Effector memory CD8-positive, alpha-beta T cell (primary cell): ENCODE measurements around the gene PRKAB1.
"Not testable (repeated sequence)": the region's sequence is repeated elsewhere in the genome, so short reads cannot be mapped to it uniquely, and the experiment has no call there.

Experiments used
- ATAC-seq: fragments of 150-1000 bp; cut with Tn5 transposase; replicated peaks from 2 replicates; pipeline ENCODE4 v1.10.0; 2021; ENCODE audit warnings: mild to moderate bottlenecking, moderate library complexity
- DNase-seq, 3 experiments: peaks; one replicate each; pipeline ENCODE4 v3.0.0; 2021
- H3K27ac Mint-ChIP-seq, 2 donors: one replicate each; pipeline ENCODE4 v1.8.0; 2022; ENCODE audit warnings: mild to moderate bottlenecking in 2 of 2, mixed read lengths in 2 of 2, moderate library complexity in 2 of 2
- H3K27me3 Mint-ChIP-seq, 2 donors: one replicate each; pipeline ENCODE4 v1.8.0; 2022; ENCODE audit warnings: mixed read lengths in 2 of 2
- H3K36me3 Mint-ChIP-seq: one replicate; pipeline ENCODE4 v1.8.0; 2022; ENCODE audit warnings: mild to moderate bottlenecking, moderate library complexity, mixed read lengths; ENCODE audit not compliant: insufficient read depth
- H3K4me1 Mint-ChIP-seq, 2 donors: one replicate each; pipeline ENCODE4 v1.8.0; 2022; ENCODE audit warnings: low read depth in 2 of 2, mixed read lengths in 2 of 2
- H3K4me3 Mint-ChIP-seq, 2 donors: one replicate each; pipeline ENCODE4 v1.8.0; 2022; ENCODE audit warnings: mild to moderate bottlenecking in 2 of 2, mixed read lengths in 2 of 2, moderate library complexity in 2 of 2
- H3K9me3 Mint-ChIP-seq, 2 donors: one replicate each; pipeline ENCODE4 v1.8.0; 2022; ENCODE audit warnings: mixed read lengths in 2 of 2
- total RNA-seq, 9 experiments: gene quantifications; one replicate each; lab custom pipeline; 2026; lab: John Stamatoyannopoulos, UW

PRKAB1 gene, protein sequence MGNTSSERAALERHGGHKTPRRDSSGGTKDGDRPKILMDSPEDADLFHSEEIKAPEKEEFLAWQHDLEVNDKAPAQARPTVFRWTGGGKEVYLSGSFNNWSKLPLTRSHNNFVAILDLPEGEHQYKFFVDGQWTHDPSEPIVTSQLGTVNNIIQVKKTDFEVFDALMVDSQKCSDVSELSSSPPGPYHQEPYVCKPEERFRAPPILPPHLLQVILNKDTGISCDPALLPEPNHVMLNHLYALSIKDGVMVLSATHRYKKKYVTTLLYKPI
- total RNA-seq, result 21.5 to 45.3 (median 34.7) reads per million in 9 experiments

DNA sequence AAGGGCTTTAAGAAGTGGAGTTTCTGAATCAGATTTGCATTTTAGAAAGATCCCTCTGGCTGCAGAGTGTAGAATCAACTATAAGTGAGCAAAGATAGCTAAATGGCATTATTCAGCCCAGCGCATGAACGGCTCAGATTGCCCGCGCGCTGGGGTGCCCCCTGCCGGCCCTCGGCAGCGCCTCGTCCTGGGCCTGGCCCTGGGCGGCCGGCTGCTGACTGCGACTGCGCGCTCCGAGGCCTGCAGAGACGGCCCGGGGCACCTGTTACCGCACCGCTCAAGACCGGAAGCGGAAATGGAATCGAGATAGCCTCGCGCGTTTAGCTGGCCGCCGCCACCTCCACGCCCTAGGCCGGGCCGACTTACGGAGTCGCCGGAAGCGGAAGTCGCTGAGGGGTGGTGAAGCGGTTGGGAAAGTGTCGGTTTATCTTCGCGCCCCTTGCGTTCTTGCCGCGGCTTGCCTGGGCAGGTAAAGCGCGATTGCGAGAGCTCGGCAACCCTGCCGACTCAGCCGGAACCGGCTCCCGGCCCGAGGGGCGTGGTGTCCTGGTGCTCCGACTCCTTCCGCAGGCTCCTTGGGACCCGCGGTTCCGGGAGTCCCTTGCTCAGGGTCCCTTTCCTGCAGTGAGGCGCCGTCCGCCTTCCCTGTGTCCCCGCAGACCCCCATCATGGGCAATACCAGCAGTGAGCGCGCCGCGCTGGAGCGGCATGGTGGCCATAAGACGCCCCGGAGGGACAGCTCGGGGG lies at the start of gene PRKAB1:
Gene PRKAB1 (plus strand): TSS at position 557 of the 747 bp plus-strand sequence. CDS start 112 bp downstream, at position 669.
- H3K9me3 Mint-ChIP-seq, result no peaks in the 10 kb centered on the region
- H3K4me3 Mint-ChIP-seq, result peak within 1 kb of the TSS; percentile 87 to 88
- DNase-seq, result peak; percentile 91 to 95 (median 93)
- peak; percentile 90 for ATAC-seq
- peaks cover 34% of the 10 kb centered on the region for H3K36me3 Mint-ChIP-seq
- H3K27me3 Mint-ChIP-seq, result no peaks in the 10 kb centered on the region
- H3K27ac Mint-ChIP-seq, result peak within 1 kb of the TSS; percentile 90 to 92
- peaks cover 30 to 47% of the 10 kb centered on the region in 2 donors for H3K4me1 Mint-ChIP-seq

DNA sequence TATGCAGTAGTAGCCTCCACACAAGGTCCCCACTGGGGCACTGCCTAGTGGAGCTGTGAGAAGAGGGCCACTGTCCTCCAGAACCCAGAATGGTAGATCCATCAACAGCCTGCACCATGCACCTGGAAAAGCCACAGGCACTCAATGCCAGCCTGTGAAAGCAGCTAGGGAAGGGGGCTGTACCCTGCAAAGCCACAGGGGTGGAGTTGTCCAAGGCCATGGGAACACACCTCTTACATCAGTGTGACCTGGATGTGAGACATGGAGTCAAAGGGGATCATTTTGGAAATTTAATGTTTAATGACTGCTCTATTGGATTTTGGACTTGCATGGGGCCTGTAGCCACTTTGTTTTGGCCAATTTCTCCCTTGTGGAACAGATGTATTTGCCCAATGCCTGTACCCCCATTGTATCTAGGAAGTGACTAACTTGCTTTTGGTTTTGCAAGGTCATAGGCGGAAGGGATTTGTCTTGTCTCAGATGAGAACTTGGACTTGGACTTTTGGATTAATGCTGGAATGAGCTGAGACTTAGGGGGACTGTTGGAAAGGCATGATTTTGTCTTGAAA lies 49.5 kb upstream of the PRKAB1 start:
- not testable (repeated sequence) for H3K27ac Mint-ChIP-seq, H3K4me3 Mint-ChIP-seq, ATAC-seq, H3K4me1 Mint-ChIP-seq, H3K9me3 Mint-ChIP-seq, H3K36me3 Mint-ChIP-seq, DNase-seq
- peaks cover 42 to 67% of the 10 kb centered on the region in 2 donors for H3K27me3 Mint-ChIP-seq

DNA sequence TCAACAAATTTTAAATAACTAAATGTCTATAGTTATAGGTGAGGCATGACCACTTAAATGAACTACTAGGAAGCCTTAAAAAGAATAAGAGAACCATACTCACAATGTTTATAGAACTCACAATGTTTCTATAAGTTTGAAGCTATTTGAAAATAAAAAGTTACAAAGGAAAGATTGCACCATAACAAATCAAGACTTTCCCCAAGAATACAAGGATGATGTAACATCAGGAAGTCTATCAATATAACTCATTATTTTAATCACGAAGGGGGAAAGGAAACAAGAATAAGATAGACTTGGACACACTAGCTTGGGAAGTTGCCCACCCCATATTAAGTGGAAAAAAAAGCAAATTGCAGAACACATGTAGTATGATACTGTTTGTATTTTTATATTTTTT lies 47.4 kb upstream of the PRKAB1 start:
- Mint-ChIP-seq H3K27me3 (peaks cover 39 to 72% of the 10 kb centered on the region in 2 donors), H3K4me3 (no peak overlapping the region)
- ATAC-seq, result no peak

DNA sequence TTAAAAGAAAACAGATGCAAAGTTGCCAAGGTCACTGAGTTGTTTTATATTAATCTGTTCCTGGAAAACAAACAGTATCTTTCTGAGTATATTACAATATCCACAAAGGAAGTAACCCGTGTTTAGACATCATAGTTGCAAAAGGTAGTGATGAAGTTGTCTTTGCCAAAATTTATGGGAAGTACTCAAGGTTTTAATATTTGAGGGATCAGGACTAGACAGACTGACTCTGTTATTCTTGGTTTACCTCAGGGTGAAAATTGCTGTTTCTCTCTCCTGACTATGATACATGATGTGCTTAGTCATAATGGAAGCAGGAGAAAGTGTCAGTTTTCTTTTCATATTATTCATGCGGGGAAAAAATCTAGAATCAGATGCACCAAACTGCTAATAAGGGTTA lies 46.1 kb upstream of the PRKAB1 start:
- H3K36me3 Mint-ChIP-seq, result no peaks in the 10 kb centered on the region
- peaks cover 47 to 74% of the 10 kb centered on the region in 2 donors for H3K27me3 Mint-ChIP-seq
- H3K9me3 Mint-ChIP-seq, result peaks cover 0 to 3% of the 10 kb centered on the region in 2 donors
- H3K4me1 Mint-ChIP-seq, result no peaks in the 10 kb centered on the region
- DNase-seq (no peak), ATAC-seq (no peak)
- H3K4me3 Mint-ChIP-seq, result no peak overlapping the region
- no peak overlapping the region for H3K27ac Mint-ChIP-seq

More for the DNA sequence above, 47.4 kb upstream of the PRKAB1 start:
- Mint-ChIP-seq H3K4me1 (no peaks in the 10 kb centered on the region), H3K27ac (no peak overlapping the region), H3K9me3 (peaks cover 0 to 3% of the 10 kb centered on the region in 2 donors), H3K36me3 (peaks cover 2% of the 10 kb centered on the region)
- DNase-seq, result no peak

DNA sequence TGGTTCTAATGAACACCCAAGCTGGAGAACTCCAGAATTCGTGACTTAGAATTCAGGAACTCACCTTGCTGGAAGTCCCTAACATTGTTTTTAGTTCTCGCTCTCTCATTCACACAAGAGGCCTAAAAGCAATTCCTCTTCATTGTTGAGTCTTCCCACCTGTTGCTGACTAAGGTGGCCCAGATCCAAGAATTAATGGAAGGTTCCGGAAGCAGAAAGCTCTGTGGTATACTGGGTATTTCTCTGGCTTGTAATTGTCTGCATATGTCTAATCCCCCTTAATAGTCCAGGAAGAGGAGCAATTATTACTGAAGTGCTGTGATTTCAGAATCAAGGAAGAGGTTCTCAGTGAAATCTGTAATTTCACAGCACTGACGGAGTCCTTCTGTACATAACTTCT lies 43.0 kb upstream of the PRKAB1 start:
- Mint-ChIP-seq H3K4me3 (no peak overlapping the region), H3K4me1 (no peaks in the 10 kb centered on the region), H3K9me3 (no peaks in the 10 kb centered on the region), H3K36me3 (no peaks in the 10 kb centered on the region), H3K27ac (no peak overlapping the region), H3K27me3 (peaks cover 53 to 64% of the 10 kb centered on the region in 2 donors)
- ATAC-seq (no peak), DNase-seq (no peak)

DNA sequence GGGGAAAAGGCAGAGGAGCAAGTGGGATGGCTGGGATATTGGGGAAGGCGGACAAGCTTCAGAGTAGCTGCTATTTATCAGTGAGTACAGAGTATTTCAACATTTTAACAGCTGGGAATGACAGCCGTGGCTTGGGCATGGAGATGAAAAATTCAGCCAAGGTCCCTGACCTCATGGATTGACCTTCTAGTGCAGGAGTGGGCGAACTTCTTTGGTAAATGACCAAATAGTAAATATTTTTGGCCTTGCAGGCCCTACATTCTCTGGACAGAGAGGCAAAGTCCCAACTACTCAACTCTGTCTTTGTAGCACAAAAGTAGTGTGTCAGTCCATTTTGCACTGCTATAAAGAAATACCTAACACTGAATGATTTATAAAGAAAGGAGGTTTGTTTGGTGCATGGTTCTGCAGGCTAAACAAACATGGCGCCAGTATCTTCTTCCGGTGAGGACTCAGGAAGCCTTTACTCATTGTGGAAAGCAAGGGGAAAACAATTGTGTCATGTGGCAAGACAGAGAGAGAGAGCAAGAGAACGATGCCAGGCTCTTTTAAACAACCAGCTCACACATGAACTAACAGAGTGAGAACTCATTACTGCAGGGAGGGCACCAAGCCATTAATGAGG lies 40.8 kb upstream of the PRKAB1 start:
- ATAC-seq, result no peak
- no peaks in the 10 kb centered on the region for H3K36me3 Mint-ChIP-seq
- peaks cover 72 to 77% of the 10 kb centered on the region in 2 donors for H3K27me3 Mint-ChIP-seq
- H3K9me3 Mint-ChIP-seq, result no peaks in the 10 kb centered on the region
- DNase-seq, result no peak
- no peak overlapping the region for H3K27ac Mint-ChIP-seq
- no peak overlapping the region for H3K4me3 Mint-ChIP-seq
- no peaks in the 10 kb centered on the region for H3K4me1 Mint-ChIP-seq

DNA sequence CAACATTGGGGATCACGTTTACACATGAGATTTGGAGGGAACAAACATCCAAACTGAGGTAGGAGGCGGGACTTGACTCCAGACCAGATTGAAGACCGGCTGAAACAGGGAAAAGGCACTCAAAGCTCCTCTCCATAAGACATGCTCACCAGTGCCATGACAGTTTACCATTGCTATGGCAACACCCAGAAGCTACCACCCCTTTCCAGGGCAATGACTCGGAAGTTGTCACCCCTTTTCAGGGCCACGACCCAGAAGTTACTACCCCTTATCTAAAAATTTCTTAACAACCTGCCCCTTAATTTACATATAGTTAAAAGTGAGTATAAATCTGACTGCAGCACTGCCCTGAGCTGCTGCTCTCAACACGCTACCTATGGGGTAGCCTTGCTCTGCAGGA lies 40.2 kb upstream of the PRKAB1 start:
- H3K9me3 Mint-ChIP-seq, result no peaks in the 10 kb centered on the region
- H3K27ac Mint-ChIP-seq, result no peak overlapping the region
- peaks cover 73 to 77% of the 10 kb centered on the region in 2 donors for H3K27me3 Mint-ChIP-seq
- ATAC-seq (no peak), DNase-seq (no peak)
- H3K4me1 Mint-ChIP-seq, result no peaks in the 10 kb centered on the region
- no peak overlapping the region for H3K4me3 Mint-ChIP-seq
- H3K36me3 Mint-ChIP-seq, result no peaks in the 10 kb centered on the region

DNA sequence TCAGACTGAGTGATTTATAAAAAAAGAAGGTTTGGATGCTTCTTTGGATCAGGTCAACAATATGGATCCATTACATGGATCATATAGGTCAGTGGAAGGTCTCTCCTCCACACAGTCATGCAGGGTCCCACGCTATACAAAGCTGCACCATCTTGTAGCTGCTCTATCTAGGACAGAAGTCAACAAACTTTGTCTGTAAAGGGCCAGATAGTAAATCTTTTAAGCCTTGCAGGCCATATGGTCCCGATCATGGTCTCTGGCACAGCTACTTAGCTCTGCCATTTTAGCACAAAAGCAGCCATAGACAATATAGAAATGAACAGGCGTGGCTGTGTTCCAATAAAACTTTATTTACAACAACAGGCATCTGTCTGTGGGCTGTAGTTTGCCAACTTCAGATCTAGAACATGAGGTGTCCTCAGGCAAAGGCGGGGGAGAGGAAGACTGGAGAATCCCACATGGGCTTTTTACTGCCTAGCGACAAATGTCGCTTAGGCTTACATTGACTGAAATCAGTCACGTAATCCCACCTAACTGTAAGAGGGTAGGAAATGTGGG lies 37.6 kb upstream of the PRKAB1 start:
- Mint-ChIP-seq H3K9me3 (no peaks in the 10 kb centered on the region), H3K36me3 (no peaks in the 10 kb centered on the region), H3K27me3 (peaks cover 78 to 79% of the 10 kb centered on the region in 2 donors), H3K4me3 (no peak overlapping the region), H3K4me1 (no peaks in the 10 kb centered on the region), H3K27ac (no peak overlapping the region)
- DNase-seq (no peak), ATAC-seq (no peak)

DNA sequence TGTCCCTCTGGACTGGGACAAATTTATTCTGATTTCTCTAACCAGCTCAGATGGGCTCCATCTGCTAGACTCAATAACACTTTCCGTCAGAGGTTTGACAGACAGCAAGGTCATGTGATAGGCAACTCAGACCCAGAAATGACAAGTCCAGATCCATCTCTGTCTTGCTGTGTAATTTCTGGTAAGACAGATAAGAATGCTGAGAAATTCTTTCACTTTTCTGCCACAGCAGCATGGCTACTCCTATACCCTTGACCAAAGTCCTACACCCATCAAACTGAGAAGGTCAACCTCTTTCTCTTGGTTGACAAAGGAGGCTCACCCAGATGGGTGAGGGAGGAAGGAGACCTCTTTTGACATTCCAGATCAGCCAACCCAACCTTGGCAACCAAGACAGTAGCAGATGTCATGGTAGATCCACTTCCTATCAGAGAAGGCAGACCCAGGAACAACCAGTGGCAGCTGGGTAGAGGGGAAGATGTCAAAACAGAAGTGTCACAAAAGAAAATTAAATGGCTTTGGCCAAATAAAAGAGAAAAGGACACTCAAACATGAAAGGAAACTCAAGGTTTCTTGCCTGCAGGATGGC lies 36.9 kb upstream of the PRKAB1 start:
- peaks cover 80 to 81% of the 10 kb centered on the region in 2 donors for H3K27me3 Mint-ChIP-seq
- H3K36me3 Mint-ChIP-seq, result no peaks in the 10 kb centered on the region
- no peaks in the 10 kb centered on the region for H3K4me1 Mint-ChIP-seq
- H3K9me3 Mint-ChIP-seq, result no peaks in the 10 kb centered on the region
- no peak for DNase-seq
- no peak overlapping the region for H3K27ac Mint-ChIP-seq
- no peak for ATAC-seq
- no peak overlapping the region for H3K4me3 Mint-ChIP-seq

DNA sequence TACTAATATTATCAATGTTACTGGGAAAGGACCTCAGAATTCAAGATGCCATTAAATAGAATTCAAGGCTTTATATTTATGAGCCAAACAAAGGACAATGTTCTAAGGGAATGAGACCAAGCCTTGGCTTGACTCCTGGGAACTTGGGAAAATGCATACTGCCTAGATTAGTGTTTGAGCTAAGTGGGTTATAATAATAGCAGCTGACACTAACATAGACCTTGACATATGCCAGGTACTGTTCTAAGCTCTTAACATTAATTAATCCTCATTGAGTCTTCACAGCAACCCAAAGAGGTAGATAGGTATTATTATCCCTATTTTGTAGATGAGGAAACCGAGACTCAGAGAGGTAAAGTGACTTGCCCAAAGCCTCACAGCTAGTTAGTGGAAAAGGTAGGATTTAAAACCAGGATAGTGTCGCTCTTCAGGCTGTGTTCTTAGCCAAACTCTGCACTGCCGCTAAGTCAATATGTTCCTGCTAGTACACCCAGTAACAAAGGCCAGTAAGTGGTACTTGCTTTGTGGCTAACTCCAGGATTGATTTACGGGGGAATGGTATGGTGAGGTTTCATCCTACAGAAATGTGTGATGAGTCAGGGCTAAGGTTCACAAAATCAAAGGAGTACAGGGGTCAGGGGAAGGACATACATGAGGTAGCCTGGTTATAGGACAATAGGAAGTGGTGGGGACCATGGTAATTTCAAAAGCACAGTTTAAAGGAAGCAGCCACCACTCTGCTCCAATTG lies 35.8 kb upstream of the PRKAB1 start:
- Mint-ChIP-seq H3K36me3 (no peaks in the 10 kb centered on the region), H3K4me1 (no peaks in the 10 kb centered on the region), H3K27ac (no peak overlapping the region), H3K9me3 (no peaks in the 10 kb centered on the region), H3K27me3 (peaks cover 80 to 81% of the 10 kb centered on the region in 2 donors), H3K4me3 (no peak overlapping the region)
- DNase-seq (no peak), ATAC-seq (no peak)

DNA sequence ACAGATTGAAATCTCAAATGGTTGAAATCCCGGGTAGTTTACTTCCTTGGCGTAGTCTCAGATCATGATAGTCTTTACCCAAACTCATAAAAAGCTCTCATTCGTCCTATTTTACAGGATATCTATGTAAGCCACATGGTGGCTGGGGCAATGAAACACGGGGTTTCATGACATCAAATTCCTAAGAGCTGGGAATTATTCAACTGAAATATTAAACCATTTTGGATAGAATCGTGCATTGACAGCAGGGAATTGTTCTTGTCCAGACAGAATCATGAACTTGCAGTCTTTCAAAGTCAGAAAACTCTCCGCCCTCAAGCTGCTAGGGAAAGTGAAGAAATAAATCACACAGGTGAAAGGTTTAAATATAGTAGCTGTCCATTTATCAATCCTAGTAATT lies 33.2 kb upstream of the PRKAB1 start:
- Mint-ChIP-seq H3K27me3 (peaks cover 81 to 90% of the 10 kb centered on the region in 2 donors), H3K36me3 (no peaks in the 10 kb centered on the region), H3K4me3 (no peak overlapping the region), H3K9me3 (no peaks in the 10 kb centered on the region), H3K4me1 (no peaks in the 10 kb centered on the region), H3K27ac (no peak overlapping the region)
- DNase-seq (no peak), ATAC-seq (no peak)

DNA sequence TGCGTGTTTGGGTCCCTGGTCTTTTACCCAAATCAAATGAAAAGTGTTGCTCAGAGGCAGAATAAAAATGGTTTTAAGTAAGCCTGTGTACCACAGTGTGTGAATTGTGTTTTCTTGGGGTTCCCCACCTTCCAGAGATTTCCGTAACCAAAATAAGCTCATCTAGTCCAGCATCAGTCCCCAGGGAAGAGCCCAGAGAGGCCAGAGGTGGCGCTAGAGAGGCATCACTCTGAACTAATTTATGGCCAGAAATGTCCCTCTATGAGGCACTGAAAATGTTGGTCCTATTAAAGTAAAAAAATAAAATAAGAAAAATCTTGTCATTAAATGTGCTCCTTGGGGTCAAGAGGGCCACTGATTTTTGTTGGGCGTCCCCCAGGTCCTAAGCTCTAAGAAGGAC lies 24.9 kb upstream of the PRKAB1 start:
- Mint-ChIP-seq H3K36me3 (no peaks in the 10 kb centered on the region), H3K4me1 (no peaks in the 10 kb centered on the region), H3K9me3 (no peaks in the 10 kb centered on the region), H3K4me3 (no peak overlapping the region), H3K27me3 (peaks cover 36 to 77% of the 10 kb centered on the region in 2 donors), H3K27ac (no peak overlapping the region)
- no peak for ATAC-seq
- no peak for DNase-seq
